NCI-H2029 treated with DMSO at 0.1 percent for 48 hours (cell line): Measurements from ENCODE around the gene ADGRA1.

Experiments used
- DNase-seq: peaks from one replicate; lab custom pipeline; 2025; lab: John Stamatoyannopoulos, UW

ADGRA1 gene

DNA sequence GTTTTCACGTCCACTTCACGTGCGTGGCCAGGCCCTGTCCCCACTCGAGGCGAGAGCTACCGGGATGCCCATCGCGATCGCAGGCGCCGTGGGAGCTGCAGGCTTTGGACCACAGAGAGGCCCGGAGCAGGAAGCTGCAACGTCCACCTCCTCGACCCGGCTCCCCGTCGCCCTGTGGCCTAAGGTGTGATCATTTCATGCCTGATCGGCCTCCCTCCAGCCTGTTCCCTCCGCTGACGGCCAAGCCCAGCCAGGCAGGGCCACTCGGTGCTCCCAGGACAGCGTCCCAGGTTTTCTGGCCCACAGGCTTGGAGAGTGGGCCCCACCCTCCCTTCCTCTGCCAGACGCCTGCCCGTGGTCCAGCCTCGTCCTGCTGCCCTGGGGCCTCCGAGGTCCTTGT is 91.9 kb downstream of the ADGRA1 start:
- no peak for DNase-seq

DNA sequence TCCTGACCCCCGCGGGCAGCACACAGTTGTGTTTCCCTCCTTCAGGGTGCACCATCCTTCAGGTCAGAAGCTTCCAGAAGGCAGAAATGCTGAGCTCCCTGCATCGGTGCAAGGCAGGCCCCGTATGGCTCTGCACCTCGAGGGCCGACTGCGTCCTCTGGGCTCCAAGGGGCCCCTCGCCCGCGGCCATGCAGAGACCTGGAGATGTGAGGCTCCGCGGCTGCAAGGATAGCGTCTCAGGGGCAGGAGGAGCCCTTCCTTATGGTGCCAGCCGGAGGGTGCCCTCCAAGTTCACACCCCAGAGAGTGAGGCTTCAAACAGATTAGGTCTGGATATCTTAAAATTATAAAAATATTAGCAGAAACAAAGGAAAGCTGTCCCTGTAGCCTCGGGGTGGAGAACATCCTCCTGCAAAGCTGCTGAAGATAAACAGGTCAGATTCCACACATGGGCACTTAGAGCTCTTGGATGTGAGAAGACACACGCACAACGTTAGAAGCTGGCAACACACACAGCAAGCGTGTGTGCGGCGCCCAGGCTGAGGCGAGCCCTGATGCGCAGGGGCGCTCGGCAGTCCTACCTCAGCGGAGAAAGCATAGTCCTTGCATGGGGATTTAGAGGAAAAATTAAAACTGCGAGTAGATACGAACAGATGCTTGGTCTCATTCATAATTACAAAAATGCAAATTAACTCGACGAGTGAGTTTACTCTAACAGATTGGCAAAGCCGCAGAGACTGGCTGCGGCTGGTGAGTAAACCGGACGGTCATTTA is 92.7 kb downstream of the ADGRA1 start:
- no peak for DNase-seq

DNA sequence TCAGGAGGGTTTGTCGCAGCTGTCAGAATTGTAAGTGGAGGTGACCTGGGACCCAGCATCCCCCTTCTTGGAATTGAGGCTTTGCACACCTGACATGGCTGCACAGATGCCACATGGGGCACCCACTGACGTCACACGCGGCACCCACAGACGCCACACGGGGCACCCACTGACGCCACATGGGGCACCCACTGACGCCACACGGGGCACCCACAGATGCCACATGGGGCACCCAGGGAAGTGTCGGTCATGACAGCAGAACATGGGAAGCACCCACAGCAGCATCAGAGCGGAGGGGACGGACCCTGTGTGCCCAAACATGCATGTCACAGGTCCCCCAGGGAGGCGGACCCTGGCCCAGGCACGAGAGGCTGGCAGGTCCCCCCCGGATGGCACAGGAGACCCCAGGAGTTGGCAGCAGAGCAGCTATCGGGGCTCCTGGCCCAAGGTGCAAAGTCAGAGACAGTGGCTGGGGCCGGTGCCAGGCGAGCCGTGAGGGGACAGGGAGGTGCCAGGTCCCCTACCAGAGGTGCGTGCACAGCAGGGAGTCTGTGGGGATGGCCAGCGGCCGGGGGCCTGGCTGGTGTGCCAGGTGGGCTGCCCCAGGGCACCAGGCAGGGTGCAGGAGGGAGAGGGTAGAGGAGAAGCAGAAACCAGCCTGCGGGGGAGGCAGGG is 93.4 kb downstream of the ADGRA1 start:
- no peak for DNase-seq
